Neural progenitor cell (in vitro differentiated cells): ENCODE measurements around the gene TRIP13.

Experiments
- EZH2 ChIP-seq: fragments of 200-600 bp; sonication (generic); IDR thresholded peaks from 2 replicates; pipeline ENCODE4 v1.6.1; 2017; ENCODE audit warnings: antibody characterized with exemption, mild to moderate bottlenecking, moderate library complexity
- TF ChIP-seq, protein P1 (sequence below): fragments of 200-600 bp; sonication (generic); IDR thresholded peaks from 2 replicates; pipeline ENCODE4 v1.5.1; 2017; ENCODE audit warnings: antibody characterized with exemption, mild to moderate bottlenecking

DNA sequence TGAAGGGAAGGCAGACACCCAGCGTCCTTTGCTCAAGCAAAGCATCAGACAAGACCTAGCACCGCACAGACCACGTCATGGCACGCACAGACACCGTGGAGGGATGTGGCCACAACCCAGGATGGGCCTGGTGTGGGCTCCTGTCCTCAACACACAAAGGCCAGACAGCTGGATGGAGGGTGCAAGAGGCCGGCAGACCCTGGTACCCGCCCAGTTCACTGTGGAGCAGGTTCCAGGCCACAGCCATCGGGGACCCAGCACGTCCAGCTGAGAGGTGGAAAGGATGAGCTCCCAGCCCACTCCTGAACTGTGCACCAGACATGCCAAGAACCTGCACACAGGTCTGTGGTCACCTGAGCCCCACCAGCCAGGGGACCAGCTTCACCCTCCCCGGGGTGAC, 26.9 kb upstream of the TRIP13 start:
- TF ChIP-seq, protein P1, sequence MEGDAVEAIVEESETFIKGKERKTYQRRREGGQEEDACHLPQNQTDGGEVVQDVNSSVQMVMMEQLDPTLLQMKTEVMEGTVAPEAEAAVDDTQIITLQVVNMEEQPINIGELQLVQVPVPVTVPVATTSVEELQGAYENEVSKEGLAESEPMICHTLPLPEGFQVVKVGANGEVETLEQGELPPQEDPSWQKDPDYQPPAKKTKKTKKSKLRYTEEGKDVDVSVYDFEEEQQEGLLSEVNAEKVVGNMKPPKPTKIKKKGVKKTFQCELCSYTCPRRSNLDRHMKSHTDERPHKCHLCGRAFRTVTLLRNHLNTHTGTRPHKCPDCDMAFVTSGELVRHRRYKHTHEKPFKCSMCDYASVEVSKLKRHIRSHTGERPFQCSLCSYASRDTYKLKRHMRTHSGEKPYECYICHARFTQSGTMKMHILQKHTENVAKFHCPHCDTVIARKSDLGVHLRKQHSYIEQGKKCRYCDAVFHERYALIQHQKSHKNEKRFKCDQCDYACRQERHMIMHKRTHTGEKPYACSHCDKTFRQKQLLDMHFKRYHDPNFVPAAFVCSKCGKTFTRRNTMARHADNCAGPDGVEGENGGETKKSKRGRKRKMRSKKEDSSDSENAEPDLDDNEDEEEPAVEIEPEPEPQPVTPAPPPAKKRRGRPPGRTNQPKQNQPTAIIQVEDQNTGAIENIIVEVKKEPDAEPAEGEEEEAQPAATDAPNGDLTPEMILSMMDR, result no peak
- no peak for TF ChIP-seq EZH2
